KMS-11 (cell line): ENCODE data around the gene OR13A1.
"Not testable (repeated sequence)": the region's sequence is repeated elsewhere in the genome, so short reads cannot be mapped to it uniquely, and the experiment has no call there.

Experiments
- H2AFZ ChIP-seq: fragments of 200-600 bp; sonication (generic); 2 replicates; pipeline ENCODE4 v1.6.1; 2016; ENCODE audit warnings: antibody characterized with exemption, mixed run types, low read depth
- H3K27ac ChIP-seq: fragments of 200-600 bp; sonication (generic); 2 replicates; pipeline ENCODE4 v1.6.1; 2016; ENCODE audit warnings: mild to moderate bottlenecking, mixed run types
- H3K27me3 ChIP-seq: fragments of 200-600 bp; sonication (generic); 2 replicates; pipeline ENCODE4 v1.6.1; 2017; ENCODE audit warnings: mild to moderate bottlenecking, low read depth, mixed run types, moderate library complexity; ENCODE audit not compliant: insufficient read depth
- H3K36me3 ChIP-seq: fragments of 200-600 bp; sonication (generic); 2 replicates; pipeline ENCODE4 v1.6.1; 2017; ENCODE audit warnings: mild to moderate bottlenecking, mixed run types; ENCODE audit not compliant: insufficient read depth
- H3K4me1 ChIP-seq: fragments of 200-600 bp; sonication (generic); 2 replicates; pipeline ENCODE4 v1.6.1; 2016; ENCODE audit warnings: mild to moderate bottlenecking, low read depth, mixed run types; ENCODE audit not compliant: poor library complexity, severe bottlenecking
- H3K4me2 ChIP-seq: fragments of 200-600 bp; sonication (generic); 2 replicates; pipeline ENCODE4 v1.7.0; 2016; ENCODE audit warnings: mild to moderate bottlenecking, mixed run types
- H3K4me3 ChIP-seq: fragments of 200-600 bp; sonication (generic); IDR thresholded peaks from 2 replicates; pipeline ENCODE4 v1.6.1; 2017; ENCODE audit warnings: low read depth, low read length, mixed read lengths; ENCODE audit not compliant: insufficient read depth
- H3K79me2 ChIP-seq: fragments of 200-600 bp; sonication (generic); 2 replicates; pipeline ENCODE4 v1.6.1; 2016; ENCODE audit warnings: low read depth, mixed run types; ENCODE audit not compliant: insufficient read depth
- H3K9ac ChIP-seq: fragments of 200-600 bp; sonication (generic); 2 replicates; pipeline ENCODE4 v1.6.1; 2016; ENCODE audit warnings: mild to moderate bottlenecking, mixed run types
- H4K20me1 ChIP-seq: fragments of 200-600 bp; sonication (generic); 2 replicates; pipeline ENCODE4 v1.6.1; 2016; ENCODE audit warnings: mild to moderate bottlenecking, mixed run types; ENCODE audit not compliant: insufficient read depth
- TF ChIP-seq, protein P1 (sequence below): fragments of 200-600 bp; sonication (generic); conservative IDR thresholded peaks from 2 replicates; pipeline ENCODE4 v1.6.1; 2017; ENCODE audit warnings: low read depth, mild to moderate bottlenecking, antibody characterized with exemption, low read length, moderate library complexity, mixed read lengths

The OR13A1 gene

DNA sequence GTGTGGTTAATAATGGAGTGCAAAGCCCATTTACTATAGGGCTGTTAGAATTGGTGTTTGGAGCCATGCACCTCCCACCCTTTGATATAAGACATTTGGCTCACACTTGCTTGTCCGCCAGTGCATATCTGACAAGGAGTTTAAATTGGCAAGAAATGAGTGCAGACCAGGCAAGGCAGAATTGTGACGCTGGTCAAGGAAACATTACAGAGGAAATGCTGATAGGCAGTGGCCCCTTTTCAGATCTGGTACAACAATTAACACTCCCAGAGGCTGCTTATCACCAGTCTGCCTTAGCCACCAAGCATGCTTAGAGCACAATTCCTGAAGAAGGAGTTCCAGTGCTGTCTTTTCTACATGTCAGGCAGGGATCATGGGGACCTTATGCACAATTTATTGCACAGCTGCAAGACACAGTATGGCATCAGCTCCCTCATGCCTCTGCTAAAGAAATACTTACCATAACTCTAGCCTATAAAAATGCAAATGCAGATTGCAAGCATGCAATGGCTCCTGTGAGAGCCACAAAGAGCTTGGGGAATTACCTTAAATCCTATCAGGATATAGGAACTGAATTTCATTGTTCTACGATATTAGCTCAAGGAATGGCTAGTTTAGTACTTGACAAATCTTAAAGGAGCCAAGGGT is 35.2 kb downstream of the OR13A1 start:
- Histone ChIP-seq H2AFZ (no peak overlapping the region), H3K4me2 (no peak overlapping the region), H3K4me3 (no peak overlapping the region), H3K27me3 (no peaks in the 10 kb centered on the region), H4K20me1 (no peaks in the 10 kb centered on the region), H3K27ac (no peak overlapping the region), H3K9ac (no peak overlapping the region), H3K36me3 (no peaks in the 10 kb centered on the region), H3K79me2 (no peaks in the 10 kb centered on the region), H3K4me1 (no peaks in the 10 kb centered on the region)
- TF ChIP-seq, protein P1, sequence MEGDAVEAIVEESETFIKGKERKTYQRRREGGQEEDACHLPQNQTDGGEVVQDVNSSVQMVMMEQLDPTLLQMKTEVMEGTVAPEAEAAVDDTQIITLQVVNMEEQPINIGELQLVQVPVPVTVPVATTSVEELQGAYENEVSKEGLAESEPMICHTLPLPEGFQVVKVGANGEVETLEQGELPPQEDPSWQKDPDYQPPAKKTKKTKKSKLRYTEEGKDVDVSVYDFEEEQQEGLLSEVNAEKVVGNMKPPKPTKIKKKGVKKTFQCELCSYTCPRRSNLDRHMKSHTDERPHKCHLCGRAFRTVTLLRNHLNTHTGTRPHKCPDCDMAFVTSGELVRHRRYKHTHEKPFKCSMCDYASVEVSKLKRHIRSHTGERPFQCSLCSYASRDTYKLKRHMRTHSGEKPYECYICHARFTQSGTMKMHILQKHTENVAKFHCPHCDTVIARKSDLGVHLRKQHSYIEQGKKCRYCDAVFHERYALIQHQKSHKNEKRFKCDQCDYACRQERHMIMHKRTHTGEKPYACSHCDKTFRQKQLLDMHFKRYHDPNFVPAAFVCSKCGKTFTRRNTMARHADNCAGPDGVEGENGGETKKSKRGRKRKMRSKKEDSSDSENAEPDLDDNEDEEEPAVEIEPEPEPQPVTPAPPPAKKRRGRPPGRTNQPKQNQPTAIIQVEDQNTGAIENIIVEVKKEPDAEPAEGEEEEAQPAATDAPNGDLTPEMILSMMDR, result no peak

DNA sequence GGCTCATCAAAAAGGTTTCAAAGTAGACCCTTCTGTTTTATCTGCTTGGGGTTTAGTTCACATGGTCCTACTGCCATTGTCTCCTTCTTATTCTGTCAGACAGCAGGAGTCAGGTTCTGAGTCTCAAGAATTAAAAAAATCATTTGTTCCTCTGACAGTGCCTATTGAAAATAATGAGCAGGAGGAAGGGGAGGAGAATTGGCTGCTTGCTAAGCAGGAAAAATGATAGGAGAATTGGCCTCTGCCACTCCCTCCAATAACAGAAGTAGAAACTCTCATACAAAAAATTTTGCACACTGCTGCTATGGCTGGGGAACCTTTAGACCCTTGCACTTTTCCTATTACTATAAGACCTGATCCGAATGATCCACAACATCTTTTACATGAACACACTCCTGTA is 35.7 kb downstream of the OR13A1 start:
- H3K4me3 ChIP-seq, result no peak overlapping the region
- no peak overlapping the region for H3K27ac ChIP-seq
- H4K20me1 ChIP-seq, result no peaks in the 10 kb centered on the region
- no peak overlapping the region for H3K4me2 ChIP-seq
- TF ChIP-seq, protein P1, result no peak
- H3K9ac ChIP-seq, result no peak overlapping the region
- no peaks in the 10 kb centered on the region for H3K4me1 ChIP-seq
- no peaks in the 10 kb centered on the region for H3K27me3 ChIP-seq
- H2AFZ ChIP-seq, result no peak overlapping the region
- H3K36me3 ChIP-seq, result no peaks in the 10 kb centered on the region
- no peaks in the 10 kb centered on the region for H3K79me2 ChIP-seq

DNA sequence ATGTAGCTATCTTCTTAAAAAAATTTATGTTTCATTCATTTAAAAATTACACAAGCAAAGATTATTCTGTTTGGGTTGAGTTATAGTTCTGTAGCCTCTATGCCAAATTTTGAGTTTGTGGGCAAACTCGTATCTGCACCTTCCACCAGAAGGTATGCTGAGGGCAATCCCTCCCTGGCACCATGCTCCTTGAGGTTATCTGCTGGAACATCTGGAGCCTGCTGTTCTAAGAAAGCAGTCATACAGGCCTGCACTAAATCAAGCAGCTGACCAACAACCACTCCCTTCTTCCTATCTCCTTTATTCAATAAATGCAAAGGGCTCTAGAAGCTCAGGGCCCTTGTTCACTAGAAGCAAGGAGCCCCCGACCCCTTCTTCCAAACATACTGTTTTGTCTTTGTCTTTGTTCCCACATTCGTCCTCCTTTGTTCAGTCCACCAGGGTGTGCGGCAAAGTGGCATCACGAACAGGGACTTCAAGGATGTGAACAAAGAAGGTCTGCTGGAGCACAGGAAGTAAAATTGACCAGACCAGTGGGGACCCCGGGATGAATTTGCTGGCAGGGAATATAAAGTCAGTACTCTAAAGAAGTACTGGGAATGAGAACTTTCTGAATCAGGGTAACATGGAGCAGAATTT is 36.4 kb downstream of the OR13A1 start:
- Histone ChIP-seq H3K27ac (no peak overlapping the region), H3K4me3 (no peak overlapping the region), H4K20me1 (no peaks in the 10 kb centered on the region), H3K4me1 (no peaks in the 10 kb centered on the region), H2AFZ (no peak overlapping the region), H3K36me3 (no peaks in the 10 kb centered on the region), H3K9ac (no peak overlapping the region), H3K79me2 (no peaks in the 10 kb centered on the region), H3K27me3 (no peaks in the 10 kb centered on the region), H3K4me2 (no peak overlapping the region)
- TF ChIP-seq, protein P1, result no peak

DNA sequence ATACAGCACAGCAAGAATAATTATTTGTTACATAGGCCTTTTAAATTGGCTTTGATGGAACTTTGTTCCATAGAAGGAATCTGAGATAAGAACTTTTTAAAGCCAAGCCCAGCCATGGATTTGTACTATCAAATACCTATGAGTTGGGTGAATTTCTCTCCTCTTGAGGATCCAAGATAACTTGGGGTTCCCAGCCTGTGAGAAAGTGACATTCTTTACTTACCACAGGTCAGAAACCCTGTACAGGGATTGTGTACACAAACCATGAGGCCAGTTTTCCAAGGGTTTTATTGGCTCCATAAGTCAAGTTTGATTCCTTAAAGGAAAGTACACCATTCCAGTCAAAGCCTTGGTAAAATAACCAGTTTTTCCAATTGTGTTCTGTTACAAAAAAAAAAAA is 39.3 kb downstream of the OR13A1 start:
- not testable (repeated sequence) for H3K9ac ChIP-seq, H3K4me1 ChIP-seq, H3K4me3 ChIP-seq, H3K27me3 ChIP-seq, H3K4me2 ChIP-seq, H3K79me2 ChIP-seq, H3K36me3 ChIP-seq, H3K27ac ChIP-seq, H2AFZ ChIP-seq, H4K20me1 ChIP-seq

DNA sequence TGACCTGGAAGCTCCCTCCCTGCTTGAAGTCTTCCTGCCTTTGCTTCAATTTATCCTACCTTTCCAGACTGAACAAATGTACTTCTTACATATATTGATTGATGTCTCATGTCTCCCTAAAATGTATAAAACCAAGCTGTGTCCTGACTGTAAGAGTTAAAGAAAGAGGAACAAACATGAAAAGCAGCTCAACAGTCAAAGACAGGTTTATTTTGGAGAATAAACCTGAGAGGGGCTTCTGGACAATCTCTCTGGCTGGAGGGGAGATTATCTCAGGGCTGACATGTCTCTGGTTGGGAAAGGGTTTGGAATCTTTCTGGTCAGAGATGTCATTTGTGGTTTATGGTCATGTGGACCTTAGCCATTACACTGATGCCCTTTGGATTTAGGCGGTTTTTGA is 41.0 kb downstream of the OR13A1 start:
- Histone ChIP-seq H3K27ac (no peak overlapping the region), H3K9ac (no peak overlapping the region), H3K36me3 (no peaks in the 10 kb centered on the region), H3K4me3 (no peak overlapping the region), H2AFZ (no peak overlapping the region), H3K4me1 (no peaks in the 10 kb centered on the region), H3K4me2 (no peak overlapping the region), H4K20me1 (no peaks in the 10 kb centered on the region), H3K27me3 (no peaks in the 10 kb centered on the region), H3K79me2 (no peaks in the 10 kb centered on the region)
- TF ChIP-seq, protein P1, result no peak

DNA sequence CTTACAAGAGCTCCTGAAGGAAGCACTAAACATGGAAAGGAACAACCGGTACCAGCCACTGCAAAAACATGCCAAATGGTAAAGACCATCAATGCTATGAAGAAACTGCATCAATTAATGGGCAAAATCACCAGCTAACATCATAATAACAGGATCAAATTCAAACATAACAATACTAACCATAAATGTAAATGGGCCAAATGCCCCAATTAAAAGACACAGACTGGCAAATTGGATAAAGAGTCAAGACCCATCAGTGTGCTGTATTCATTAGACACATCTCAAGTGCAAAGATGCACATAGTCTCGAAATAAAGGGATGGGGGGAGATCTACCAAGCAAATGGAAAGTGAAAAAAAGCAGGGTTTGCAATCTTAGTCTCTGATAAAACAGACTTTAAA is 47.6 kb downstream of the OR13A1 start:
- not testable (repeated sequence) for H3K4me2 ChIP-seq, H3K36me3 ChIP-seq, H3K27ac ChIP-seq, H3K4me3 ChIP-seq, H2AFZ ChIP-seq, H3K27me3 ChIP-seq, H4K20me1 ChIP-seq, H3K4me1 ChIP-seq, H3K79me2 ChIP-seq, H3K9ac ChIP-seq
